Measurements from ENCODE around the gene HKDC1. TPM values are rescaled to one million over a fixed set of nuclear protein-coding genes. Genes with fewer than 3 reads are reported as not detected.
"Not testable (repeated sequence)": the region's sequence is repeated elsewhere in the genome, so short reads cannot be mapped to it uniquely, and the experiment has no call there.

Gene HKDC1
- total and polyA plus RNA-seq, 10 of the 15 experiments (the other 5 are each of a cell fraction or from before 2014, with no cell fraction given): 0.04 to 0.34 (median 0.13) TPM; not detected in 5

- ATAC-seq (no peak), FAIRE-seq (no peak), DNase-seq (ENCODE audit: low read depth, low spot score) (no peak)
- no peaks in the 10 kb centered on the region for H3K36me3 ChIP-seq (ENCODE audit: control insufficient read depth in 2 of 2, insufficient read depth in 2 of 2, low read length in 1 of 2)
- H3K4me2 ChIP-seq (ENCODE audit: control insufficient read depth, insufficient read depth): no peak overlapping the region
- TF ChIP-seq HDAC2 (IDR thresholded peaks at IDR 0.05) (no peak), FOS (IDR thresholded peaks at IDR 0.05; ENCODE audit: borderline replicate concordance, extremely low read depth, insufficient read length) (no peak), ZNF207 (IDR thresholded peaks at IDR 0.05; ENCODE audit: borderline replicate concordance) (no peak)
- no peaks in the 10 kb centered on the region for H4K20me1 ChIP-seq (ENCODE audit: control insufficient read depth, insufficient read depth)
- 66% methylated on average over 13 of the region's 14 CpGs for WGBS (ENCODE audit: insufficient coverage, insufficient replicate concordance, low lambda C conversion rate, missing lambda C conversion rate)
- H3K27ac ChIP-seq (ENCODE audit: control insufficient read depth, insufficient read depth): no peak overlapping the region
- no TSS peak for BruUV-seq (replicated peaks)
- no peaks in the 10 kb centered on the region for H3K27me3 ChIP-seq (replicated peaks in 1 of 2; ENCODE audit: control insufficient read depth in 2 of 2, insufficient read depth in 2 of 2, low read length in 1 of 2)
- POLR2A ChIA-PET: no interaction called here
- in situ Hi-C loops (cut with MboI): loop anchor here (10.0 kb wide), 1 partner anchor 385 kb away; the partner anchor contains the start of gene FAM241B
- CTCF ChIA-PET: no interaction called here
- H3K9ac ChIP-seq (ENCODE audit: control insufficient read depth, insufficient read depth, low read length): no peak overlapping the region
- SMC1A ChIA-PET (ENCODE audit: uncharacterized antibody, unreplicated experiment): no interaction called here
- intact Hi-C loops (cut with micrococcal nuclease; ENCODE audit: unreplicated experiment): no loop called here
- no peaks in the 10 kb centered on the region for H3K79me2 ChIP-seq (ENCODE audit: control insufficient read depth, insufficient read depth, low read length)
- H3K9me3 ChIP-seq (replicated peaks; ENCODE audit: control insufficient read depth, insufficient read depth, low read length): no peaks in the 10 kb centered on the region; the same call in 2 of the 3 replicates
- RAD21 ChIA-PET (ENCODE audit: unreplicated experiment): no interaction called here
- H3K4me3 ChIP-seq: no peak overlapping the region
- H3K4me1 ChIP-seq (ENCODE audit: control insufficient read depth, insufficient read depth, low read length): no peaks in the 10 kb centered on the region
- H2AFZ ChIP-seq (ENCODE audit: control insufficient read depth, low read depth, low read length): no peak overlapping the region
These were observed 29.9 kb downstream of the HKDC1 start for GRCh38 chr10:69250041-69250440.

GRCh38 chr10:69251417-69251816 is 31.3 kb downstream of the HKDC1 start:
- ATAC-seq; RAD21 ChIA-PET (ENCODE audit: unreplicated experiment); H3K27me3 ChIP-seq (replicated peaks in 1 of 2; ENCODE audit: control insufficient read depth in 2 of 2, insufficient read depth in 2 of 2, low read length in 1 of 2); H3K79me2 ChIP-seq (ENCODE audit: control insufficient read depth, insufficient read depth, low read length); H3K4me3 ChIP-seq; BruUV-seq (replicated peaks); H3K9me3 ChIP-seq (replicated peaks; ENCODE audit: control insufficient read depth, insufficient read depth, low read length); H2AFZ ChIP-seq (ENCODE audit: control insufficient read depth, low read depth, low read length); intact Hi-C loops (cut with micrococcal nuclease; ENCODE audit: unreplicated experiment); H3K36me3 ChIP-seq (ENCODE audit: control insufficient read depth in 2 of 2, insufficient read depth in 2 of 2, low read length in 1 of 2); H3K4me2 ChIP-seq (ENCODE audit: control insufficient read depth, insufficient read depth); H4K20me1 ChIP-seq (ENCODE audit: control insufficient read depth, insufficient read depth); H3K27ac ChIP-seq (ENCODE audit: control insufficient read depth, insufficient read depth); H3K9ac ChIP-seq (ENCODE audit: control insufficient read depth, insufficient read depth, low read length); H3K4me1 ChIP-seq (ENCODE audit: control insufficient read depth, insufficient read depth, low read length); CTCF ChIA-PET; SMC1A ChIA-PET (ENCODE audit: uncharacterized antibody, unreplicated experiment); DNase-seq (ENCODE audit: low read depth, low spot score); FAIRE-seq: not testable (repeated sequence)
- POLR2A ChIA-PET: interaction anchor here (0.7 kb wide), 1 partner anchor 100 kb away, joined by 3 read pairs; no protein-coding TSS in a partner anchor
- in situ Hi-C loops (cut with MboI): loop anchor here (10.0 kb wide), 1 partner anchor 383 kb away; the partner anchor contains the start of gene FAM241B
- 45% methylated on average over 2 of the region's 2 CpGs for WGBS (ENCODE audit: insufficient coverage, insufficient replicate concordance, low lambda C conversion rate, missing lambda C conversion rate)

All from GM12878 (cell line).